GM18909 (cell line): ENCODE results near the gene PAPPA.

ENCODE experiments used
- ATAC-seq: cut with Tn5 transposase; IDR thresholded peaks from one replicate; pipeline ENCODE4 v1.9.1; 2021; ENCODE audit warnings: mild to moderate bottlenecking; ENCODE audit not compliant: unreplicated experiment, poor library complexity

The PAPPA gene

DNA sequence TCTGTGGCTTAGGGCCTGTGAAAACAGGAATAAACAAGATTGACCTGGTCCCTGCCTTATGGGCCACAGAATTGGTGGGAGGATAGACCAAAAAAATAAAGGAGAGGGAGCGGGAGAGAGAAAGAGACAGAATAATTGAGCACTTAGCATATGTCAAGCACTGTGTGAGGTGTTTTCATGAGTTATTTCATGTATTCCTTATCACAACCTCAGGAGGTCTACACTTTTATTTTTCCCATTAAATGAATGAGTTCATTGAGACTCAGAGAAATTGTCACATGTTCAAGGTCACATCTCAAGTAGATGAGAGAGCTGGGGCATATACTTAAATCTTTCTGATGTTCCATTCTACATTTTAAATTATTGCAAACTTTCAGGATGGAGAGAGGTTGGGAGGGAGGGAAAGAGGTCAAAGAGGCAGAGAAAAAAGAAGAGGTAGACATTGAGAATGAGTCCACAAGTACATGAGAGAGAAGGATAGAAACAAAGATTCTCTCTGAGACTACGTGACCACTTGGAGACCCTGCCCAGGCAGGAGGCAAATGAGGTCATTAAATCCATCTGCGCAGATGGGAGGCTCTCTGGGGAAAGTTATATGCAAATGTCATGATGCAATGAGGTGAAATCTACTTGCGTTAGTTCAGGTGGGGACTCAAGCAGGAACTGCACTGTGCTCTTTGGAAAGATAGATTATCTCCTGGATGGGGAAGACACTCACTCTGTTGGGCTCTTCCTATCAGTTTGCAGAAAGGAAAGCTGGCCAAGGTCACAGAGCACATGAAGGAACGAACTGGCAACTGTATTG, 241.5 kb downstream of the PAPPA start:
- no peak for ATAC-seq

DNA sequence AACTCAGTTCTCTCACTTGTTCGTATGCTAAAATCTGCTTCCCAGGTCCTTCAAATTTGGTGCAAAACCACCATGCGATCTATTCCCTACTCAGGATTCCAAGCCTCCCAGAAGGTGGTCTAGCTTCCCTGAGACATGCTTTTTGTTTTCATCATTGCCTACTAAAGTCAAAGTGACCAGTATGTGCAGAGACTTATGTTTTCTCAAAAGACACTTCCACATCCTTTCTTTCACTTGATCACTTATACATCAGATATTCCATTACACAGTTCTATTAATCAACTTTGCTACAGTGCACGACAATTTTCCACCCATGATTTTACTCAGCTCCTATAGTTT, 242.1 kb downstream of the PAPPA start:
- no peak for ATAC-seq

DNA sequence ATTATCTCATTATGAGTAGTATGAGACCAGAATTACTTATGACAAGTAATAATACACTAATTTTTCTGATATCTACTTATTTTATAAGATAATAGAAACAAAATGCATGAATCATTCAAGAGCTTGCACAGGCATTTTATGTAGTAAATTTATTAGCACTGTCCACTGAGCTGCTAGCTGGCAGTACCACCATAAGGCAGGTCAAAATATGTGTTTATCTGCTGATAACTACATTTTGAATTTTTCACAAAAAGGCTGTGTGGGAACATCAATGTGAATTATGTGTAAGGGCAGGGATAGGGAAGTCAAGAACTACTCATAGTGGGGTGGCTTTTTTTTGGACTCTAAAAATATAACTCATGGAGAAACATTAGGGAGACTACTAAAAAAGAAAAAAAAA, 249.6 kb downstream of the PAPPA start:
- no peak for ATAC-seq

DNA sequence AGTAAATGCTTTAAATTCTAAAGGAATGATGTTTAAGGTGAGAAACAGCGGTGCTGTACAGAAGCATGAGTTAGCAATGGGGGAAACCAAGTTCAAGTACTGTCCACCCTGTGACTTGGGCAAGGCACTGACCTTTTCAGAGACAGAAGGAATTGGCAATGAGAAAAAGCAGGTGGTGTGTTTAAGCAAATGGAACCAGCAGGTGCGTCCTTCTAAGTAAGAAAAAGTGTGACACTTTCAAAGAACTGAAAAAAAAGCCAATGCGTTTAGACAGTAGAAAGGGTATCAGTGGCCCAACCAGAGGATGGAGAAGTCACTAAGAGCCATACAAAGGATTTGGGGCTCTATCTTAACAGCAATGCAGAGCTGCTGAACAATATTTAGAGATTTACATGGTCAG, 250.6 kb downstream of the PAPPA start:
- ATAC-seq: no peak

DNA sequence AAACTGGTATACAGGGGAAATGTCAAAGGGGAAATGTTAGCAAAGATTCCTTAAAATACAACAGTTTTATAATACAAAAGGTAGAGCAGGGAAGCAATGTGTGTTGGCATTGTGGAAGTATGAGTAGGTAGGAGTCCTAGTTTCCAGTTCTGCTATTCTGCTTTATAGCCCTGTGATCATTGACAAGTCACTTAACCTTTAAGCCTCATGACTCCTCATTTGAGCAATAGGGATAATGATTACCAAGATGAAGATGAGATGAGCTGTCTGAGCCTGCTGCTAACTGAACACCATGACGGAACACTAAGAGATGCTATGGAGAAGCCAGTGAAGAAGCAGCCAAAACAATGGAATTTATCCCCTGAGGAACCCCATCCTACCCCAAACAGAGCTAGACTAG, 251.7 kb downstream of the PAPPA start:
- ATAC-seq: no peak

DNA sequence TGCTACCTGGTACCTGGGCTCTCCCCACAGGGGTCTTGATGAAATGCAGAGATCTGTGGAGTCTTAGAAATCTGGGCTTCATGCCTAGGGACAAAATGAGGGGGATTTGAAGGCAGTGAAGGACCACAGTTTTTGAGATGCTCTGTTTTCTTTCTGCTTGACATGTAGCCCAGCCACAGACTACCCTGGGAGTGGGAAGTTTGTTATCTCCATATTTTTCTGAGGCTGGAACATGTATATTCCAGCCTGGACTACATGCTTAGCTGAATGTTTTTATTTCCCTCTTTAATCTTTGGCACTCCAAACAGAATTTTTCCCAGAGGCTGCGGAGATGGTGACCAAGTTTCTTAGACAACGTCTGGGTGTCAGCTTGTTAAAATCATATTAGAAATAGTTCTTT, 252.9 kb downstream of the PAPPA start:
- ATAC-seq: no peak

DNA sequence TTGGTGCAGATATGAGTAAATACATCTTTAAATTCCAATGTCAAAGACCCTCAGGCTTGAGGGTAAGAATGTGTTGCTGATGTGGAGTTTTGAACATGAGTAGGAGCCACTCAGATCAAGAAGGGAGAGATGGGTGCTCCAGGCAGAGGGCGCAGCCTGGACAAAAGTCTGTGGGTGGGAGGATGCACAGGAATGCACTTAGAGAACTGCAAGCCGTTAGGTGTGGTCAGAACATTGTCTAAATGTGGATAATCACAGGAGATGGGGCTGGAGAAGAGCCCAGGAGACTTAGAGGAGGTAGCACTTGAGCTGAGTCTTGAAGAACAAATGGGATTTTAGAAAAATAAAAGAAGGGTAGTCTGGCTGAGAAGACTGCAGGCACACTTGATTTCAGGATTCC, 255.5 kb downstream of the PAPPA start:
- ATAC-seq: no peak

DNA sequence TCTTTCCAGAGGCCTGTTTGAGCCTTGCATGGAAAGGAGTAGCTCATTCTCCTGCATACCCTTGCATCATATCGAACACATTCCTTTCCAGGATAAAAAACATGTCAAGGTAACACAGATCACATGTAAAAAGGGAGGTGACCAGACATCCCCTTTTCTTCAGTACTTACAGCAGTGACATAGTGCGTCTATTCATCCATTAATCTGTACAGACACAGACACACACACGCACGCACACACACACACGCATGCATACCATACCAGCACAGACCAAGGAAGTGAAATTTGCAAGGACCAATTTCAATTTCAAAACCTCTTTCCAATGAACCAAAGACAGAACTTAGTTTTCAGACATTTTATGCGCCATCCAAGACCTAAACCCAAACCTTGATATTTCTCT, 256.0 kb downstream of the PAPPA start:
- no peak for ATAC-seq

DNA sequence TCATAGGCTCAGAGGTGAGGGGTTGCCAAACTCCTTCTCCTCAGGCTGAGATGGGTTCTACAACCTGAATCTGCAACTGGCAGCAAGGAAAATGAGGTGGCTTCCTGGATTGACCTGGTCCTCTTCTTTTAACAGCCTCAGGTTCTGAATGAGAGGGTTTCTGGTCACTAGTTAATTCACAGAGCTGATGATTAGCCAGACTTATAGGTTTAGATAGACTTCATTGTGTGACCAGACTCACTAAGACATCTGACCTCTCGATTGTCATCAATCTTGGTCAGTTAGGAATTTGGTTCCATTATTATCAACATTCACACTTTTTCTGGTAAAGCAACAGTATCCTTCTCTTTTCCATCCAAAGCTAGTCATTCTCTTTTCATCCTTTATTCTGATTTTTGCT, 257.9 kb downstream of the PAPPA start:
- no peak for ATAC-seq

DNA sequence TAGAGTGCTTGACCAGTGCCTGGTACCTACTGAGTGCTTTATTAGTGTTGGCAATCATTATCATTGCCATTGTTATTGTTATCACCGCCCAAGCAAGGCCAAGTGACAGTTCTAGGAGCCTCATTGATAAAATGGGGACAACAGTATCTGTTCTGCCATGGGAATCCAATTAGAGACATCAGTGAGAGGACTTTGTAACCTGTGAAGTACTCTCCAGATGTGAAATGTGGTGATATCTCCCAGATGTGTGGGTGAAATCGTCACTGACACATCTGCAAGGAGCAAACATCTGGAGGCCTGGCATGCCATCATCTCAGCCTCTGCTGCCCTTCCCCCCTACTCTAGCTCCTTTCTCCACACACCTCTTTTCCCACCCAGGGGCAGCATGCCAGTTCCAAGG, 260.8 kb downstream of the PAPPA start:
- no peak for ATAC-seq

DNA sequence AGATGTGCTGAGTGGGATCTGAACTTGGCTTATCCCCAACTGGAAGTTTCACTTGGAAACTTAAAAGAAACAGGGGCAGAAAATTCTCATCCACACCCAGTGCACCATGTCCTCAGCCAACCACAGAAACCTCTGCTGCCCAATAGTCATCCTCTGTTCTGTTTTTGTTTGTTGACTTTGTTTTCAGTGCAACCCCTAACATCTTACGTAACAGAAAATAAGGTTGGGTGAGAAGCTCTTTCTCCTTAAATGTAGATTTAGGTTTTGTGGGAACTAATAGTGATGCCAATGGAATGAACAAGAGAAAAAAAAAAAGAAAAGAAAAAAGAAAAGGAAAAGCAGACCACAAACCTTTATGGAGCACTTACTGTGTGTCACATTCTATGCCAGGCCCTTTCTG, 262.8 kb downstream of the PAPPA start:
- ATAC-seq: no peak

DNA sequence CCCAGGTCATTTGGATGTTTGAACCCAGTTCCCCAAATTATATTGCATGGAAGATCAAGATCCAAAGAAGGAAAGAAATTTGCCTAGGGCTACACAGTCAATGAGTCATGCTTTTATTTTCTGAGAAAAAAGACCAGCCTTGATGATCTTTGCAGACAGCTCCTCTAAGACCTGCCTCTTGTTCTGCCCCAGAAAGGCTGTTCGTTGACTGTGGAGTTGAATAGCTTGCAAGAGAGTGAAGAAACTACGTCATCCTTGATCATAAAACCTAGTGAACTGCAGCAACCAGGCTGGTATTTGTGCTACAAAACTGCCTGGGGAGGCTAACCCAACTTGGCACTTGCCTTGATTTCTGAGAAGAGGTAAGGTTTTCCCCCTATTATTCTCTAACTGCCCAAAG, 263.9 kb downstream of the PAPPA start:
- no peak for ATAC-seq

DNA sequence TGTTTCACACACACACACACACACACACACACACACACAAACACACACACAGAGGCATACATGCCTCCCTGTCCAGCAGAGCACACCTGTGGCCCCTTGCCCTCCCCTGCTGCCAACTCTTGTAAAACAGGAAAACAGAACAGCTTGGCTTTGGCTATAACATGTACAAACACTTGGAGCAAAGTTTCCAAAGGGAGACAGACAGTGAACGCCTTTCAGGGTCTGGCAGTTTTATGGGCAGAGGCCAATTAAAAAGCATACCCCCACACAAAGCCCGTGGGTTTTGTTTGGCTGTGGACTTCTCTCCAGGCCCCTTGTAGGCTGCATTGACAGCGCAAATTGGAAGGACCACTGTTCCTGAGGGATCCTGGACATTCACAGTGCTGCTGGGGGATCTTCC, 265.6 kb downstream of the PAPPA start:
- no peak for ATAC-seq

DNA sequence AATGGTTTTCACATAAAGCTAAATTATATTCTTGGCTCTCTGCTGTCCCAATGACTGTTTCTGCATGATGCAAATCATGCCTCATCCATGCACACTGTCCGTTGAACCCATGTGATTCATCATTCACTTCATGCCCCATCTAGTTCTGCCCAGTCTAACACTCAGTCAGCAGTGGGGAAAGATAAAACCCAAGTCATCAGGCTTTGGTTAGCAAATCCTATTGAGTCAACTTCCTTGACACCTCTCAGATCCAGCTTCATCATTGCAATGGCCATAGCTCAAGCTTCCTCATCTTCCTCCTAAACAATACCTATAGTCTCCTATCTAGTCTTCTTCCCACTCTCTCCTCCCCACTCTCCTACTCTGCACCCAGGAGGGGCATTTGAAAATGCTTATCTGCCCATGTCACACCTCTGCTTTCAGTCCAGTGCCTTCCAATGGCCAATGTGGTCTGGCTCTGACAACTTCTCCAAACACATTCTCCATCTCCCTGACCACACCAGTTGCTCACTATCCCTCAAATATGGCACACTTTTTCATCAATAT, 267.5 kb downstream of the PAPPA start:
- ATAC-seq: no peak

DNA sequence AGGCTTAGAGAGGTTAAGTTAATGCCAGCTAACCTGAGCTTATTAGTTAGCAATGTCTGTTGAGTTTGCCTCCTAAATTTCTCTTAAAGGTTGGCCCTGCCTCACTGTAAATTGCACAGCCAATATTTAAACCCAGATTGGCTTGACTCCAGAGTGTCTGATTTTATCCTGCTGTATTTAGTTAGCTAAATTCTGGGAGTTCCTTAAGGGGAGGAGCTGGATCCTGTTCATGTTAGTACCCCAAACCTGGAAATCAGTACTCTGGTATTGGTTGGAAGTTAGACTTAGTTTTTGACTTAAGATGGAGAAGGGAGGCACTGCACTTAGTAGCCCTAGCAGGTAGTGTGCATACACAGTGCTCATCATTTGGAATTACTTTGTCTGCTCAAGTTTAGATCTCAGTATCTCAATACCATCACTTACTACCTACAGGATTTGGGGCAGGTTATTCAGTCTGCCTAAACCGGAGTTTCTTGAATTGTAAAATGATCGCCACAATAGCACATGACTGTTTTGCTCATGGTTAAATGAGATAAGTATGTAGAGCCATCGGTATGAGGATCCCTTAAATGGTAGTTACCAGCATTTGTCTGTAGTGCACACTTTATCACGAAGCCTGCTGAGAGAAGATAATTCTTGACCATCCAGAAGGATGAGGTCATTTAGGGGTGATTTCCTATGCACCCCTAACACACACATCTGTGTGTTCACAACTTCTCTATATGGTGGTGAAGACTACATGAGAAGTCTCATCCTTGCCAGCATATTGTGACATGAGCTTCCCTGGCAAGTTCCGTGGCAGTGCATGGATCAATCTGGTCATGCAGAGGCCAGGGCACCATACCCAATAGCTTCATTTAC, 268.8 kb downstream of the PAPPA start:
- no peak for ATAC-seq

DNA sequence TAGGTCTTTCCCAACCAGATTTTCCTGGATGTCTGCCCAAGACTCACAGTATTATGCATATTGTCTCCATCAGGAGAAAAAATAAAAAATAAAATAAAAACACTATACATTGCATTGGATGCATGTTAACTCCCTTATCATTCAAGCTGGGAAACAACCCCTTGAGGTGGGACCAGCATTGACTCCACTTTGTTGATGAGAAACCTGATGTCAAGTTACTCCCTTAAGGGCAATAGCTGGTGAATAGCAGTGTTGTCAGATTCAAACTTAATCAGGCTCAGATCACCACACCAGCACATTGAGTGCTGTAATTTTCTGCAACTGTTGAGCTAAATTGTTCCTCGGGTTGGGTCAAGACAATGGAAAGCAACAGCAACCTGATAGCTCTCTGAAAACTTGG, 269.6 kb downstream of the PAPPA start:
- no peak for ATAC-seq

DNA sequence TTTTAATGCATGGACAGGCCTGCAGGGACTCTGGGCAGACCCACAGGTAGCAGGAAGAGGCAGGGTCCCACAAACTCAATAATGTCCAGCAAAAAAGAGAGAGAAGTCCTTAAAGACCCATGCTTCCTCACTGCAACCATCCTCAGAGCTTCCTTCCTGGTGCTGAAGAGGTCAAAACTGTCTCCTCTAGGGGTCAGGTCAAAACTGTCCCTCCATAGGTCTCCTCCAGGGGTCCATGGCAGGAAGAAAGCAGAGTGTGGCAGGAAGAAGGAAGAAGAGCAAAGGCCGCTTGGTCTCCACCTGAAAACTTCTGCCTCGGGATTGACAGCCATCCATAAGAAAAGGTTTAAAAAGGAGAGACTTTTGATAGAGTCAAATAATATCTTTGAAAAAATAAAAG, 271.7 kb downstream of the PAPPA start:
- ATAC-seq: no peak

DNA sequence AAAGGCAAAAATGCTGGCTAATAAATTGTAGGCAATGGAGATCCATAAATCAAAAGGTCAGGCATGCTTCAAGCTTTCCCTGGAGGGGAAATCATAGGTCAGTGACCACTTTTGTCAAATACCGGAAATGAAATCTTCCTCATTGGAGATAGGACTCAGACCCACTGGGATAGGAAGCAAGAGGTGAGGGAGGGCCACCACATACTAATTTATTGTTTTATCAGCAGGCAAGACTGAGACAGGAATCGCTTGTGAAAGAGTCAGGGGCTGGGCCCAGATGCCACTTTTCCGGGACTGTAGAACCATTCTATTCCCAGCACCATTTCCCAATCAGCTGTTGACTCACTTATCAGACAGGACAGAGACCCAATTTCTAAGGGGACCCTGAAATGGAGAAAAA, 277.3 kb downstream of the PAPPA start:
- ATAC-seq: no peak

DNA sequence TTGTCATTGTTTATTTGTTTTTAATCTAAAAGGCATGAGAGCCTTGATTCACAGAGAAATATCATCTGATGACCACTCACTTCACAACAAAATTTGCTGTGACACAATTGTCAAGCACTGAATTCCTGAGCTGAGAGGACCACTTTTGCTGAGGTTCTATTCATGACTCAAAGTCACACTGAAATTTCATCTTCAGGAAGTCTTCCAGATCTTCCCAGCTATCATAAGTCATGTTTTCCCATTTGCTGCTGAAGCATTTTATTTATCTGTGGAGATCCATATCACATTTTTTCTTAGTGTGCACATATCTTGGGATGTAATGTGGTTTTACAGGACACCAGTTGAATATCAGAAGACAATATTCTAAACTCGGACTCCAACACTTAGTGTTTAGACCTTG, 278.5 kb downstream of the PAPPA start:
- ATAC-seq: no peak

DNA sequence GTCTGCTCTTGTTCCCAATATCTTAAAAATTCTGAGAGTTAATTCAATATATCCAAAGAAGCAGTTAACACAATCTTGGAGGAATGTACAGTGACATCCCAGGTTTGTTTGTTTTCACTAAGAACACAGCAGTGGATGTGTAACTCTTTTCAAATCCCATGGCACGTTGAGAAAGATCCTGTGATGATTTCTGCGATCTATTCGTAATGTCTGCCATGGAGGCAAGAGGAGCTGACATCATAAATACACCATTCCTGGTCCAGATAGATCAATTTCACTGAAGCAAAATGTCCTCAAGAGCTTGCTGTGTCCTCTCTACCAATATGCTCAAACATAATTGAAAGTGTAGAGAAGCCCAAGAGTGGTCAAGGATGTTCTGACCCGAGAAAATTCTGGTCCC, 280.7 kb downstream of the PAPPA start:
- ATAC-seq: no peak

DNA sequence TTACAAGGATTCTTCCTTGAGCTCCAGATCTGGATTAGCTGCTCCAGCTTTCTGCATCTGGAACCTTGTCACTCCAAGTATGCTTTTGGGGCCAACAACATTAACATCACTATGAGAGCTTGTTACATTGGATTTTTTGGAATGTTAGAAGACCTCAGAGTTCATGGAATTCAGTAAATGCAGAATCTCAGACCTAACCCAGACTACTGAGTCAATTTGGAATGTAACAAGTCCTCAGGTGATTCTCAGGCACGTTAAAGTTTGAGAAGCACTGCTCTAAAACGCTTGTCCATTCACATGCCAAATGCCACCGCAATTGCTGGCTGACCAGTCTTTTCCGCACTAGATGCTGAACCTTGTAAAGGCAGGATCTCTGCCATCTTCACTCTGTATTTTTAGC, 282.1 kb downstream of the PAPPA start:
- ATAC-seq: no peak

DNA sequence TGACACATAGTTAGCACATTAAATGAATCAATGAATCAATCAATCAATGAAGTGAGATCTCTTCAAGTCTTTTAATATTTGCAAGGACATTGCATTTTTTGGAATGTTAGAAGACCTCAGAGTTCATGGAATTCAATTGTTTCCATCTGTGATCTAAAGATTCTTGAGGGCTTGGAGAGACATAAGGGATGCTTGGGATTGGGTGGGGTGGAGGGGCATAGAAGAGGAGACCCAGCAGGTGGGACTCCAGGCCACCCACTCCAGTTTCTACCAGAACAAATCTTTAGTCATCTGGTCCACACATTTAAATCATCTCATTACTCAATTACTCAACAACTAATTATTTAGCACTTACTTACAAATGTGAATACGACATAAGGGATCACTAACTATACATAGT, 282.5 kb downstream of the PAPPA start:
- no peak for ATAC-seq
